GM19238 (cell line): ENCODE results near the gene MCF2L2.
A peak's percentile ranks its signal among the peaks of the same experiment; 100 is the strongest.
"Not testable (repeated sequence)": the region's sequence is repeated elsewhere in the genome, so short reads cannot be mapped to it uniquely, and the experiment has no call there.

Source experiments
- DNase-seq: peaks from one replicate; pipeline ENCODE4 v3.0.0; 2011; ENCODE audit warnings: low spot score; ENCODE audit not compliant: insufficient read length

MCF2L2 gene

GRCh38 chr3:183428447-183429211, at the start of gene MCF2L2:
TSS of gene MCF2L2 (minus strand) at chr3:183428619. CDS start at chr3:183427977, 642 bp downstream.
- DNase-seq: peak; percentile 54

- DNase-seq: no peak
These were observed 49.5 kb upstream of the MCF2L2 start for GRCh38 chr3:183477801-183478456.

- DNase-seq: not testable (repeated sequence)
These were observed 47.3 kb upstream of the MCF2L2 start for GRCh38 chr3:183475764-183476162.

- DNase-seq: no peak
These were observed 46.8 kb upstream of the MCF2L2 start for GRCh38 chr3:183475016-183475763.

GRCh38 chr3:183473969-183474368, 45.5 kb upstream of the MCF2L2 start:
- no peak for DNase-seq

GRCh38 chr3:183472155-183472554, 43.7 kb upstream of the MCF2L2 start:
- DNase-seq: no peak

- DNase-seq: no peak
These were observed 40.0 kb upstream of the MCF2L2 start for GRCh38 chr3:183468424-183468823.

GRCh38 chr3:183466575-183466974, 38.2 kb upstream of the MCF2L2 start:
- no peak for DNase-seq

GRCh38 chr3:183465710-183466109, 37.3 kb upstream of the MCF2L2 start:
- not testable (repeated sequence) for DNase-seq

- no peak for DNase-seq
These were observed 36.1 kb upstream of the MCF2L2 start for GRCh38 chr3:183464480-183464879.

- DNase-seq: no peak
These were observed 31.9 kb upstream of the MCF2L2 start for GRCh38 chr3:183460081-183461055.

GRCh38 chr3:183455089-183455488, 26.7 kb upstream of the MCF2L2 start:
- no peak for DNase-seq

GRCh38 chr3:183454064-183454463, 25.6 kb upstream of the MCF2L2 start:
- no peak for DNase-seq

GRCh38 chr3:183449791-183450190, 21.4 kb upstream of the MCF2L2 start:
- no peak for DNase-seq

- DNase-seq: no peak
These were observed 21.0 kb upstream of the MCF2L2 start for GRCh38 chr3:183449391-183449790.

- DNase-seq: no peak
These were observed 20.1 kb upstream of the MCF2L2 start for GRCh38 chr3:183448369-183449128.

GRCh38 chr3:183447206-183448001, 19.0 kb upstream of the MCF2L2 start:
- peak; percentile 33 for DNase-seq

GRCh38 chr3:183446838-183447205, 18.4 kb upstream of the MCF2L2 start:
- DNase-seq: no peak

GRCh38 chr3:183444748-183445147, 16.3 kb upstream of the MCF2L2 start:
- no peak for DNase-seq
